H1 (cell line): Measurements from ENCODE around the gene WDR7. TPM values are rescaled to one million over a fixed set of nuclear protein-coding genes. Genes with fewer than 3 reads are reported as not detected.

Experiments
- CTCF ChIA-PET: fragments of 300-600 bp; sonication (Branson Sonifier 250); formaldehyde crosslinking; loops from one replicate; lab custom pipeline; 2021; ENCODE audit not compliant: partially characterized antibody; lab: Charles Lee
- POLR2A ChIA-PET: fragments of 300-600 bp; sonication (Branson Sonifier 250); formaldehyde crosslinking; loops from one replicate; lab custom pipeline; 2021; ENCODE audit warnings: inconsistent platforms; ENCODE audit not compliant: partially characterized antibody; lab: Charles Lee
- DNase-seq, 2 experiments: peaks; one replicate each; pipeline versions ENCODE4 v3.0.0 to v3.0.0-alpha.2; 2010 to 2022; ENCODE audit warnings: low spot score in 2 of 2, low read depth in 1 of 2, mixed read lengths in 1 of 2
- FAIRE-seq: peaks from 2 replicates; lab custom pipeline; 2011; peaks lifted over from hg19 to GRCh38; lab: Jason Lieb, UNC
- H2AFZ ChIP-seq: 2 replicates; pipeline ENCODE4 v1.8.1; 2012; ENCODE audit warnings: low read length, inconsistent platforms
- H2AK5ac ChIP-seq: 2 replicates; pipeline ENCODE4 v1.6.1; 2013; ENCODE audit warnings: low read depth, low read length
- H2BK120ac ChIP-seq: replicated peaks from 2 replicates; pipeline ENCODE3; 2013; ENCODE audit warnings: low read depth, low read length, inconsistent platforms
- H2BK12ac ChIP-seq: 2 replicates; pipeline ENCODE4 v1.6.1; 2013; ENCODE audit warnings: low read depth, low read length
- H2BK15ac ChIP-seq: 2 replicates; pipeline ENCODE4 v1.6.1; 2013; ENCODE audit warnings: low read length
- H2BK20ac ChIP-seq: 2 replicates; pipeline ENCODE4 v1.6.1; 2013; ENCODE audit warnings: low read length
- H2BK5ac ChIP-seq: 2 replicates; pipeline ENCODE4 v1.6.1; 2013; ENCODE audit warnings: low read depth, low read length
- H3K14ac ChIP-seq: 2 replicates; pipeline ENCODE4 v1.6.1; 2013; ENCODE audit warnings: inconsistent platforms; ENCODE audit not compliant: insufficient read length
- H3K18ac ChIP-seq: 2 replicates; pipeline ENCODE4 v1.6.1; 2013; ENCODE audit warnings: low read length; ENCODE audit errors: extremely low read depth
- H3K23ac ChIP-seq: 2 replicates; pipeline ENCODE4 v1.6.1; 2013; ENCODE audit warnings: inconsistent platforms; ENCODE audit not compliant: insufficient read length
- H3K23me2 ChIP-seq: 2 replicates; pipeline ENCODE4 v1.6.1; 2013; ENCODE audit warnings: low read depth, low read length
- H3K27ac ChIP-seq: 2 replicates; pipeline ENCODE4 v1.6.1; 2011; ENCODE audit warnings: low read depth, low read length, inconsistent platforms
- H3K27me3 ChIP-seq, 4 experiments: replicated peaks in 1 of 4; 1 replicate in 1 of 4; 2 replicates in 3 of 4; pipeline versions ENCODE4 v1.6.1 to v1.8.1; 2011 to 2013; ENCODE audit warnings: low read length in 3 of 4, mild to moderate bottlenecking in 3 of 4, inconsistent platforms in 2 of 4, mixed read lengths in 2 of 4, moderate library complexity in 1 of 4; ENCODE audit not compliant: control insufficient read depth in 3 of 4, insufficient read depth in 3 of 4; ENCODE audit errors: extremely low read depth in 1 of 4
- H3K36me3 ChIP-seq, 4 experiments: 2 replicates each; pipeline versions ENCODE4 v1.6.1 to v1.8.1; 2011 to 2013; ENCODE audit warnings: mild to moderate bottlenecking in 4 of 4, low read length in 3 of 4, moderate library complexity in 2 of 4, control low read depth in 1 of 4, inconsistent platforms in 1 of 4; ENCODE audit not compliant: insufficient read depth in 4 of 4, control insufficient read depth in 2 of 4
- H3K4ac ChIP-seq: replicated peaks from 2 replicates; pipeline ENCODE3; 2013; ENCODE audit warnings: low read length, low read depth, mixed read lengths, inconsistent platforms; ENCODE audit not compliant: insufficient read length
- H3K4me1 ChIP-seq, 4 experiments: replicated peaks in 1 of 4; 1 replicate in 1 of 4; 2 replicates in 3 of 4; pipeline versions ENCODE4 v1.6.1 to v1.8.1; 2011 to 2013; ENCODE audit warnings: low read length in 3 of 4, inconsistent platforms in 2 of 4, mixed read lengths in 1 of 4; ENCODE audit not compliant: insufficient read depth in 4 of 4, control insufficient read depth in 3 of 4
- H3K4me2 ChIP-seq, 2 experiments: 2 replicates each; pipeline versions ENCODE4 v1.6.1 to v1.8.1; 2011 to 2013; ENCODE audit warnings: low read depth in 2 of 2, low read length in 2 of 2, control low read depth in 1 of 2, inconsistent platforms in 1 of 2, mild to moderate bottlenecking in 1 of 2; ENCODE audit not compliant: insufficient read depth in 1 of 2
- H3K4me3 ChIP-seq, 4 experiments: fragments of 200-600, 300-600 bp in 1 of 4; sonication (generic), shearing (Covaris generic), sonication (Bioruptor Twin) in 1 of 4; 2 replicates each; pipeline versions ENCODE4 v1.5.1 to v1.8.1; 2011 to 2016; ENCODE audit warnings: low read length in 4 of 4, low read depth in 3 of 4, control low read depth in 2 of 4, inconsistent platforms in 2 of 4, mild to moderate bottlenecking in 2 of 4, mixed read lengths in 1 of 4, moderate library complexity in 1 of 4; ENCODE audit not compliant: insufficient read depth in 2 of 4; ENCODE audit errors: extremely low read depth in 1 of 4
- H3K56ac ChIP-seq: replicated peaks from 2 replicates; pipeline ENCODE3; 2013; ENCODE audit warnings: low read depth, mild to moderate bottlenecking, mixed read lengths, low read length, inconsistent platforms; ENCODE audit not compliant: insufficient read length
- H3K79me1 ChIP-seq: 2 replicates; pipeline ENCODE4 v1.6.1; 2013; ENCODE audit warnings: low read depth, low read length, control low read depth
- H3K79me2 ChIP-seq, 2 experiments: 2 replicates each; pipeline versions ENCODE4 v1.6.1 to v1.8.1; 2012 to 2013; ENCODE audit warnings: low read length in 2 of 2, mild to moderate bottlenecking in 2 of 2, inconsistent platforms in 1 of 2; ENCODE audit not compliant: insufficient read depth in 2 of 2, control insufficient read depth in 1 of 2
- H3K9ac ChIP-seq, 4 experiments: replicated peaks in 1 of 4; 1 replicate in 1 of 4; 2 replicates in 3 of 4; pipeline versions ENCODE4 v1.6.1 to v1.8.1; 2011 to 2013; ENCODE audit warnings: low read depth in 3 of 4, low read length in 3 of 4, control low read depth in 2 of 4, mild to moderate bottlenecking in 2 of 4, moderate library complexity in 2 of 4, inconsistent platforms in 1 of 4; ENCODE audit errors: extremely low read depth in 1 of 4
- H3K9me3 ChIP-seq, 2 experiments: 2 replicates each; pipeline versions ENCODE4 v1.6.1 to v1.8.1; 2012 to 2013; ENCODE audit warnings: mild to moderate bottlenecking in 2 of 2, moderate library complexity in 2 of 2, control low read depth in 1 of 2, inconsistent platforms in 1 of 2, low read depth in 1 of 2, low read length in 1 of 2, mixed read lengths in 1 of 2; ENCODE audit not compliant: insufficient read depth in 2 of 2
- H4K20me1 ChIP-seq, 2 experiments: replicated peaks in 1 of 2; 2 replicates each; pipeline versions ENCODE3 to v1.8.1; 2011 to 2013; ENCODE audit warnings: inconsistent platforms in 2 of 2, low read length in 2 of 2, mild to moderate bottlenecking in 1 of 2; ENCODE audit not compliant: insufficient read depth in 2 of 2, control insufficient read depth in 1 of 2
- H4K5ac ChIP-seq: 2 replicates; pipeline ENCODE4 v1.6.1; 2013; ENCODE audit warnings: low read length, low read depth, mixed read lengths, inconsistent platforms; ENCODE audit not compliant: insufficient read length
- H4K8ac ChIP-seq: 2 replicates; pipeline ENCODE4 v1.8.0; 2013; ENCODE audit warnings: mild to moderate bottlenecking, moderate library complexity, low read length, inconsistent platforms; ENCODE audit not compliant: insufficient read depth; ENCODE audit errors: extremely low read depth
- H4K91ac ChIP-seq: replicated peaks from 2 replicates; pipeline ENCODE3; 2013; ENCODE audit warnings: low read length, mixed read lengths, inconsistent platforms; ENCODE audit not compliant: insufficient read length
- ATF3 ChIP-seq: IDR thresholded peaks from 2 replicates; pipeline ENCODE4 v1.6.1; 2011; ENCODE audit warnings: low read depth, mild to moderate bottlenecking, low read length; ENCODE audit not compliant: insufficient read depth
- BCL11A ChIP-seq, 2 experiments: IDR thresholded peaks; one replicate each; pipeline ENCODE4 v1.6.1; 2011; ENCODE audit warnings: low read depth in 2 of 2, low read length in 2 of 2, mild to moderate bottlenecking in 2 of 2
- CBX5 ChIP-seq: fragments of 300-800, 300-1000 bp; sonication (generic); IDR thresholded peaks from 2 replicates; pipeline ENCODE4 v1.7.1; 2016; ENCODE audit warnings: antibody characterized with exemption, low read length, low read depth
- E2F6 ChIP-seq: IDR thresholded peaks from 2 replicates; pipeline ENCODE4 v1.6.1; 2012; ENCODE audit warnings: inconsistent platforms
- FOSL1 ChIP-seq: IDR thresholded peaks from 2 replicates; pipeline ENCODE4 v1.6.1; 2011; ENCODE audit warnings: mild to moderate bottlenecking, low read depth, low read length, moderate library complexity; ENCODE audit not compliant: insufficient read depth
- MAFK ChIP-seq: IDR thresholded peaks from 2 replicates; pipeline ENCODE4 v1.6.1; 2012; ENCODE audit warnings: low read depth, mild to moderate bottlenecking, improper control_type of control experiment, low read length
- MAX ChIP-seq: IDR thresholded peaks from 2 replicates; pipeline ENCODE4 v1.6.1; 2012; ENCODE audit warnings: inconsistent platforms
- PHF8 ChIP-seq: fragments of 200-600 bp; sonication (generic); conservative IDR thresholded peaks from 2 replicates; pipeline ENCODE4 v1.7.1; 2012; ENCODE audit warnings: low read depth, mild to moderate bottlenecking, inconsistent platforms, low read length, moderate library complexity
- RNF2 ChIP-seq: fragments of 200-900, 300-1000 bp; sonication (generic); IDR thresholded peaks from 2 replicates; pipeline ENCODE4 v1.7.1; 2016; ENCODE audit warnings: borderline replicate concordance, low read depth, mild to moderate bottlenecking, antibody characterized with exemption, low read length; ENCODE audit not compliant: poor library complexity, severe bottlenecking; ENCODE audit errors: missing control alignments
- SIRT6 ChIP-seq: IDR thresholded peaks from one replicate; pipeline ENCODE4 v1.7.1; 2012; ENCODE audit warnings: low read length, inconsistent platforms
- SP4 ChIP-seq: IDR thresholded peaks from 2 replicates; pipeline ENCODE4 v1.6.1; 2012; ENCODE audit warnings: low read length, inconsistent platforms
- TCF12 ChIP-seq: IDR thresholded peaks from 2 replicates; pipeline ENCODE4 v1.6.1; 2011; ENCODE audit warnings: low read depth, mild to moderate bottlenecking, low read length
- YY1 ChIP-seq: IDR thresholded peaks from 2 replicates; pipeline ENCODE4 v1.6.1; 2011; ENCODE audit warnings: low read depth, mild to moderate bottlenecking, low read length
- WGBS, 2 experiments: shearing (Covaris generic) in 1 of 2; methylation state at CpG; one replicate each; pipeline versions ENCODE4 v1.1.6 to v1.1.7; 2013 to 2015; ENCODE audit warnings: low lambda C conversion rate in 2 of 2, mixed read lengths in 2 of 2, inconsistent platforms in 1 of 2, low coverage in 1 of 2, missing lambda C conversion rate in 1 of 2; ENCODE audit not compliant: insufficient replicate concordance in 2 of 2, insufficient coverage in 1 of 2, insufficient read length in 1 of 2; ENCODE audit errors: extremely low coverage in 1 of 2, missing lambda C conversion rate in 1 of 2; 5-methylcytosine and 5-hydroxymethylcytosine counted together
- polyA plus RNA-seq, 7 experiments: library from polyadenylated mRNA; depleted of rRNA in 3 of 7; stranded (reverse) in 5 of 7; unstranded in 2 of 7; fragments of >200 nt in 5 of 7; fragments of 200-250 nt in 2 of 7; gene quantifications; 1 replicate in 5 of 7; 2 replicates in 1 of 7; 4 replicates in 1 of 7; pipeline versions ENCODE4 v1.2.1 to v1.2.3, GENCODE V29; 2011 to 2013; ENCODE audit warnings: missing spikeins in 2 of 7, mixed read lengths in 2 of 7
- total RNA-seq: library from RNA; stranded (reverse); fragmentation: NEBNext Ultra II Directional; extraction: Animal tissue kit (Norgen Biotek cat#: 25700); gene quantifications from 2 replicates; pipeline ENCODE4 v1.2.1, GENCODE V29; 2021

Gene WDR7
- total and polyA plus RNA-seq, 2 of the 8 experiments (the other 6 are each of a cell fraction or from before 2014, with no cell fraction given): 5.5 to 15.2 TPM

GRCh38 chr18:57048351-57048750 lies 397.2 kb downstream of the WDR7 start:
- Histone ChIP-seq H3K23me2 (no peaks in the 10 kb centered on the region), H4K8ac (no peak overlapping the region), H3K4ac (no peak overlapping the region), H3K79me1 (no peaks in the 10 kb centered on the region), H3K56ac (no peak overlapping the region), H4K91ac (no peak overlapping the region), H4K5ac (no peak overlapping the region), H3K36me3 (no peaks in the 10 kb centered on the region), H2BK5ac (no peak overlapping the region), H3K9me3 (peaks cover 3 to 6% of the 10 kb centered on the region in 2 experiments; a peak in 3 of 4 replicates), H3K4me3 (no peak overlapping the region), H2AK5ac (no peak overlapping the region; the same call in 1 of the 2 replicates), H3K18ac (no peak overlapping the region), H2BK120ac (no peak overlapping the region), H3K27ac (no peak overlapping the region), H3K9ac (no peak overlapping the region), H3K4me1 (peaks cover 0 to 2% (median 0%) of the 10 kb centered on the region in 4 experiments; a peak in 3 of 7 replicates), H4K20me1 (no peaks in the 10 kb centered on the region), H2BK20ac (no peak overlapping the region), H2AFZ (peak overlapping the region; percentile 93), H3K23ac (no peak overlapping the region), H2BK15ac (no peak overlapping the region), H3K14ac (no peak overlapping the region), H3K27me3 (no peaks in the 10 kb centered on the region), H3K4me2 (no peak overlapping the region), H3K79me2 (no peaks in the 10 kb centered on the region), H2BK12ac (no peak overlapping the region)
- ChIA-PET POLR2A (interaction anchor here (0.6 kb wide), 1 partner anchor 17 kb away, joined by 4 read pairs; no protein-coding TSS in a partner anchor), CTCF (no interaction called here)
- 83% methylated on average over 9 of the region's 9 CpGs; no CpG with 5 or more reads in 1 of the 2 experiments for WGBS, 2 experiments
- no peak for DNase-seq
- no peak for FAIRE-seq
- TF ChIP-seq BCL11A (IDR thresholded peaks at IDR 0.05; ENCODE audit: low read depth in 2 of 2, low read length in 2 of 2) (no peak), YY1 (no peak), PHF8 (no peak), RNF2 (no peak), MAFK (no peak), E2F6 (no peak), ATF3 (no peak), SP4 (no peak), CBX5 (no peak), TCF12 (no peak), MAX (no peak), SIRT6 (no peak), FOSL1 (no peak)
